ENCODE data around the gene GSTO2. TPM values are rescaled to one million over a fixed set of nuclear protein-coding genes. Genes with fewer than 3 reads are reported as not detected.
A peak's percentile ranks its signal among the peaks of the same experiment; 100 is the strongest.

Gene GSTO2
- total and polyA plus RNA-seq, 2 experiments from 2014 or later = 30.7 to 49.8 TPM

GRCh38 chr10:104325436-104326435 lies 56.8 kb downstream of the GSTO2 start (continued):
- TF ChIP-seq ZNF462 (CRISPR knock-in tag; IDR thresholded peaks at IDR 0.05) (no peak), ZNF331 (CRISPR knock-in tag; IDR thresholded peaks at IDR 0.05; ENCODE audit: low read depth) (no peak), POLR2AphosphoS5 (IDR thresholded peaks at IDR 0.05; ENCODE audit: low read depth) (no peak)

GRCh38 chr10:104326991-104327610 lies 58.1 kb downstream of the GSTO2 start:
- Histone ChIP-seq H2AFZ (no peak overlapping the region), H4K20me1 (replicated peaks; ENCODE audit: insufficient read depth) (peaks cover 6% of the 10 kb centered on the region; the same call in 1 of the 2 replicates), H3K9me2 (ENCODE audit: insufficient read depth) (0 out of 2 replicates have a peak, but pooled peaks cover 2% of the 10 kb centered on the region), H3K36me3 (ENCODE audit: insufficient read depth) (no peaks in the 10 kb centered on the region), H3K27ac (ENCODE audit: low read depth) (no peak overlapping the region), H3F3A (replicated peaks; ENCODE audit: low read depth) (peaks cover 7% of the 10 kb centered on the region; the same call in 1 of the 2 replicates), H3K4me1 (ENCODE audit: insufficient read depth) (peaks cover 71% of the 10 kb centered on the region), H3K79me2 (replicated peaks; ENCODE audit: insufficient read depth) (peaks cover 96% of the 10 kb centered on the region), H3K4me2 (peak overlapping the region; percentile 61), H3K27me3 (ENCODE audit: insufficient read depth) (no peaks in the 10 kb centered on the region), H3K4me3 (no peak overlapping the region)
- peaks cover 94% of the 10 kb centered on the region for H3K4me1 Mint-ChIP-seq
- peak overlapping the region; percentile 85 for H3K27ac Mint-ChIP-seq
- H3K9me3 Mint-ChIP-seq = no peaks in the 10 kb centered on the region; the same call in 2 of the 3 replicates
- DNase-seq (ENCODE audit: low spot score) (no peak), ATAC-seq (no peak)
- peaks cover 5% of the 10 kb centered on the region for H3K27me3 Mint-ChIP-seq (ENCODE audit: insufficient read depth, low read depth, poor library complexity)
- peak overlapping the region; percentile 21; the same call in 1 of the 3 replicates for H3K4me3 Mint-ChIP-seq
- peaks cover 23% of the 10 kb centered on the region for H3K36me3 Mint-ChIP-seq (ENCODE audit: low read depth)
- no peak for TF ChIP-seq CREB1 (CRISPR knock-in tag; IDR thresholded peaks at IDR 0.05; ENCODE audit: low read depth)
- TF ChIP-seq REST (IDR thresholded peaks at IDR 0.05; ENCODE audit: unreplicated experiment) = no peak
- no peak for TF ChIP-seq EZH2 (IDR thresholded peaks at IDR 0.05; ENCODE audit: low read depth, unreplicated experiment)
- TF ChIP-seq ZNF331 (CRISPR knock-in tag; IDR thresholded peaks at IDR 0.05; ENCODE audit: low read depth) = no peak
